MV-4-11 (cell line): ENCODE results near the gene ZNFX1.

Experiments used
- DNase-seq: peaks from one replicate; lab custom pipeline; 2025; lab: John Stamatoyannopoulos, UW

ZNFX1 gene

DNA sequence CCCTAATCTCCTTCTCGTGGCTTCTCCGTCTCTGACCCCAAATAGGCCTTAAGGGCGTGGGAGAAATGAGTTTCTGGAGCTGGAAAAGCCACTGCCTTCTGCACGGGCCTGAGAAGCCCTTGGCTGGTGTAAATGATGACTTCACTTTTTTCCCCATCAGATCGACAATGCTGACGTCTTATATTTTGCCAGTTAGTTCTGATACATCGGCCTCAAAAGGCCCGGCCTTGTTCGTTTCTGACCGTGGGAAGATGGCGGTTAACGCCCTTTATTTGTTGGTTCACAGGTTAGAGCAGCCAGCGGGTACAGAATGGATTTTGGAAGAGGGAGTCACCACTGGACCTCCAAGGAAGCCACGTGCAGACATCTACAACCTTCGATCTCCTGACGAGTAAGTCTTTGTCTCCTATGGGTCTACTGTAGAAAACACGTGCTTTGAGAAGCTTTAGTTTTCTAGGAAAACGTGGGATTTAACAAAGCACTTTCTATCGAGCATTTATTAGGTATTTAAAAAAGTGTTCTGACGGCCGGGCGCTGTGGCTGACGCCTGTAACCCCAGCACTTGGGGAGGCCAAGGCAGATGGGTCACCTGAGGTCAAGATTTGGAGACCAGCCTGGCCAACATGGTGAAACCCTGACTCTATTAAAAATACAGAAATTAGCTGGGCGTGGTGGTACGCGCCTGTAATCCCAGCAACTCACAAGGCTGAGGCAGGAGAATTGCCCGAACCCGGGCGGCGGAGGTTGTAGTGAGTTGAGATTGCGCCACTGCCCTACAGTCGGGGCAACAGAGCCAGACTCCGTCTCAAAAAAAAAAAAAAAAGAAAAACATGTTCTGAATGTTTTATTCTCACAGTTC is 1.2 kb upstream of the ZNFX1 start:
- peak; percentile 61 for DNase-seq

DNA sequence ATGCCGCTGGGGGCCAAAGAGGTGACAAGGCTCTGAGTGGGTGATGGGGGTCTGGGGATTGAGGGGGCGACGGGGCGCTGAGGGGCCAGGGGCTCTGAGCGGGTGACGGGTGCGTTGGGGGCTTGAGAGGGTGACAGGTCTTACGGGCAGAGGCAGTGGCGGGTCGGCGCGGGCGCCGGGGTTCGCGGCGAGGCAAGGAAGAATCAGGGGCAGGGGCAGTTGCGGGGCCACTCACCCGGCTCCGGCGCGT is 146 bp downstream of the ZNFX1 start:
- no peak for DNase-seq

DNA sequence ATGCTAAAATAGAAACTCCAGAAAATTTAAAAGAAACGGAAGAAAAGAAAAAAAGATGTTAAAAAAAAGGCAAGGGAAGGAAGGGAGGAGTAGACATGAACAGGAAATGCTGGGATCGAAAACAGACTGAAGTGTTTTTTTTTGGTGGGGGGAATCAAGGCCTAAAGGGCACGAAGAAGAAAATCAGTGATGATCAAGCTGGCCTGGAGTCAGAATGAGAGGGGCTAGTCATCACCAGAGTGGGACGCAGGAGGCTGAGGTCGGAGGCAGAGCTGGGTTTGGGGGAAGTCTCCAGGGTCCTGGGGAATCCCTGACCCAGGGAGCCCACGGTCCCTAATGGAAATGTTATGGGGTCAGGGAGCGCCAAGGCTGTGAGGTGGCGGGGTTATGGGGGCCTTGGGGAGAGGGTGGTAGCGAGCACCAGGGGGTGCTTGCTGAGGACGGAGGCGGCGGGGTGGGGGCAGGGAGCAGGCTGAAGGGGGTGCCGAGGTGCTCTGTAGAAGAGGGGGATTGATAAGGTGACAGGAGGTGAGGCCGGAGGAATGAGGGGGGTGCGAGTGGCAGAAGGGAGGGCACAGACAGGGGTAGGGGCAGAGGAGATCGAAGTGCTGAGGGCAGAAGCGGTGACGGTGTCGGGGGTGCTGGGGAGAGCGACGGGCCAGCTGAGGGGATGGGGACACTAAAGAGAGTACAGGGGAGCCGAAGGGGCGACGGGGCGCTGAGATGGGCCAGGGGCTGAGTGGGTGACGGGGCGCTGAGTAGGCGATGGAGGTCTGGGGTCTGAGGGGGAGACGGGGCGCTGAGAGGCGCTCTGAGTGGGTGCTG is 684 bp downstream of the ZNFX1 start:
- DNase-seq: no peak

DNA sequence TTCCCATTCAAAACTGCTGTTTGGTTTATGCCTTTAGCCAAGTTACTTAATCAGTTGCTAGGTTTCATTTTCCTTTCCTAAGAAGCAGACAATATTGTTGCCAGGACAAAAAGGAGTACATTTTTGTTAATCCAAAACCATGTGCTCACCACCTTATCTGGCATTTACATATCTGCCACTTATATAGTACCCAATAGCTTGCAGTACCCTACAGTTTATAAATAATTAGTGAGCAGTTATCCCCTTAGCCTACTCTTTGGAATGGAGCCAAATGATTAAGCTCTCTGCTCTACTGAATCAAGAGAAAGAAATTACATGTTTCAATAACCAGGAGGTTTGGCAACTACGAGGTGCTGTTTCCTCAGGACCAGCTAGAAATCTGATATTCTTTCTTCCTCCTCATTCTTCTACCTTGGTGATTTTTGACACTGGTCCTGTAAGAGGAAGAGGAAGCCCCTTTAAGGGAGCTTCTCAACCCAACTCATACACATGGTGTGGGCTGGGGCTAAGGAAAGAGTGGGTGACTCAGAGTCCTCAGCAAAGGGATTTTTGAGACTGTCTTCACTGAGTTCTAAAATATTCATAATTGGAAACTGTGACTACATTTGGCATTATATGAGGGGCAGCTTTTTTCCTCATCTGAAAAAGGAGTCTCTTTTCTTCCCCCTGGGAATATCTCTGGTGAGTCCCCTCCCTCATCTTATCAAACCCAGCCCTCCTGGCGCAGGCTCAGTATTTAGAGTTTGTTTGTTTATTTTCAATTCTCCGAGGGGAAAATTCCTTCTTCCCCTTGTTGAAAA is 1.5 kb downstream of the ZNFX1 start:
- DNase-seq: peak; percentile 73

DNA sequence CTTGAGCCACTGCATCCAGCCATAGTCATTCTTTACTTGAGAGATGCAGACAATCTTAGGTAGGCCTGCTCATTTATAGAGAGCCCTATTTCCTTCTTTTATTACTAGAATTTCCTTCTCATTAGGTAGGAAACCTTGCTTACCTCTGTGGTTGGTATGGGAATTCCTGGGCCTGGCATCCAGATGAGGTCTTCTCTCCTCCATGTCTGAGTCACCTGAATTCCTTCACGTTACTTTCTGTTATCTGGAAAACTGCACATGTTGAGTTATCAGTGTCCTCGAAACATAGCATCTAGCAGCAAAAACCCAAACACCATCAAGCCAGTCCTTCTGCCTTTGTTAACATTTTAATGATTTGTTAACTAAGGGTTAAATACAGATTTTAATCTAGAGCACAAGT is 2.2 kb downstream of the ZNFX1 start:
- DNase-seq: no peak

DNA sequence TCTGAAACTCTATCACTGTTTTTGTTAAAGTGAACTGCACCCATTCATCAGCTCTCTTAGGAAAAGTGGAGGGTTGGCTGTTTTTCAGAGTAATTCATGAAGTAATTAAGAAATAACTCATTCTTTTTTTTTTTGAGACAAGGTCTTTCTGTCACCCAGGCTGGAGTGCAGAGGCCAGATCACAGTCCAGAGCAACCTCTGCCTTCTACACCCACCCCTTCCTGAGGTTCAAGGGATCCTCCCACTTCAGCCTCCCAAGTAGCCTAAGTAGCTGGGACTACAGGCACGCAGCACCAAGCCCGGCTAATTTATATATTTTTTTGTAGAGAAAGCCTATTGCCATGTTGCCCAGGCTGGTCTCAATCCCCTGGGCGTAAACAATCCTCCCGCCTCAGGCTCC is 2.6 kb downstream of the ZNFX1 start:
- no peak for DNase-seq

DNA sequence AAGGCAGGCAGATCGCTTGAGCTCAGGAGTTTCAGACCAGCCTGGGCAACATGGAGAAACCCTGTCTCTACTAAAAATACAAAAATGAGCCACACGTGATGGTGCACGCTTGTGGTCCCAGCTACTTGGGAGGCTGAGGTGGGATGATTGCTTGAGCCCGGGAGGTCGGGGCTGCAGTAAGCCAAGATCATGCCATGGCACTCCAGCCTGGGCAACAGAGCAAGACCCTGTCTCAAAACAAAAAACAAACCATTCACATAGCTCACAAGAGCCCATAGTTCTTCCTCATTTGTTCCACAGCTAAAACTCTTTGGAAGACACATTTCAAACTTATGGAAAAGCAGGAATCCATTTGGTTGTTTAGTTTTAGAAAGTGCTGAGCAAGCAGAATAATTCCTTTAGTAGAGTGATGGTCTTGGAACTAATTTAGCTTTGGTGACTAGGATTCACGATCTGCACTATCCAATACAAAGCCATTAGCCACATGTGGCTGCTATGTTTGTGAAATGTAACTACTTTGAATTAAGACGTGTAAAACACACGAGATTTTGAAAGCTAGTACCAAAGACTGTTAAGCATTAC is 4.1 kb downstream of the ZNFX1 start:
- DNase-seq: no peak

DNA sequence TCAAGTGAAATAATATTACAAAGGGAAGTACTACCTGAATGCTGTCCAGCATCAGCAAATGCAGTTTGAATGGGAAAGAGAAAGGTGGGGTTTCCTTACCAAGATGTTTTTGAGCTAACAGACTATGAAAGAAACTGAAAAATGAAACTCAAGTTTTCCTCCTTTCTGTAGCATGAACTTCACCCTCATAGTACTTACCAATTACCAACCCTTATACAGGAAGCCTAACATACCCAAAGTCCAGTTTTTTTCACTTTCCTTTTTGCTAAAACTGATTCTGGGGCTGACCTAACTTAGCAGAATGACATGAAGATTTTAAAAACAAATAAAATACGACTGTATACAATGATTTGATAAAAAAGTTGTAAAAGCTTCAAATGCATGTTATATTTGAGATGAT is 5.2 kb downstream of the ZNFX1 start:
- no peak for DNase-seq

DNA sequence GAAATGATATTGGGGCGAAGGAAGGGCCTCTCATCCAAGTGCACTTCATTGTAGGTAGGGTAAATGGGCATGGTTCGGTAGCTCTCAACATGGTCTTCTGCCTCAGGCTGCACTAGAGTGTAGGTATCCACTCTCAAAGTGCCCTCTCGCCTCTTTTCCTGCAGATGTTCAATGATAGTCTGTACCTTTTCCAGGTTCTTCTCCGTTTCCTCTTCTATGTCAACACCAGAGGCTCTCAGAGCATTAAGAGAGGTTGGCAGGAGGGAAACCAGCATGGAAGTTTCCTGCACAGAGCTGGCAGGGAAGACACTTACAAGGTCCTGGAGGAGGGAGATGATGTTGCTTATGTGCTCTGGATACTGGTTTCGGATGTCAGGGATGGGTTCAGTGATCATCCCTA is 7.1 kb downstream of the ZNFX1 start:
- no peak for DNase-seq

DNA sequence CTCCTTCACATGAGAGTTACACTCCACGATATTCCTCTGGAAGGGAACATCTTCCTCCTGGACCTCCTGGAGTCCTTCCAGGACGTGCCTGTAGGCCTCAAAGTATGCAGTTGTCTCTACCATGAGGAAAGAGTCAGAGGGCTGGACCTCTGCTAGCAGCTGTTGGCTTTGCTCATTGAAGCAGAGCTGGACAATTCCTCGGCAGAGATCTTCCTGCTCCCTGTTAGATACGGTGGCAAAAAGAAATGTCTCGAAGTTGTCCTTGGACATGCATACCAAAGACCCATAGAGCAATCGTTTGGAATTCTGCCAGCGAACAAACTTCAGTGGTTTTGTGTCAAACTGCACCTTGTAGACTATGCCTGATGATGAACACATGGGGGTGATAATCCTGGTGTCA is 7.7 kb downstream of the ZNFX1 start:
- no peak for DNase-seq

DNA sequence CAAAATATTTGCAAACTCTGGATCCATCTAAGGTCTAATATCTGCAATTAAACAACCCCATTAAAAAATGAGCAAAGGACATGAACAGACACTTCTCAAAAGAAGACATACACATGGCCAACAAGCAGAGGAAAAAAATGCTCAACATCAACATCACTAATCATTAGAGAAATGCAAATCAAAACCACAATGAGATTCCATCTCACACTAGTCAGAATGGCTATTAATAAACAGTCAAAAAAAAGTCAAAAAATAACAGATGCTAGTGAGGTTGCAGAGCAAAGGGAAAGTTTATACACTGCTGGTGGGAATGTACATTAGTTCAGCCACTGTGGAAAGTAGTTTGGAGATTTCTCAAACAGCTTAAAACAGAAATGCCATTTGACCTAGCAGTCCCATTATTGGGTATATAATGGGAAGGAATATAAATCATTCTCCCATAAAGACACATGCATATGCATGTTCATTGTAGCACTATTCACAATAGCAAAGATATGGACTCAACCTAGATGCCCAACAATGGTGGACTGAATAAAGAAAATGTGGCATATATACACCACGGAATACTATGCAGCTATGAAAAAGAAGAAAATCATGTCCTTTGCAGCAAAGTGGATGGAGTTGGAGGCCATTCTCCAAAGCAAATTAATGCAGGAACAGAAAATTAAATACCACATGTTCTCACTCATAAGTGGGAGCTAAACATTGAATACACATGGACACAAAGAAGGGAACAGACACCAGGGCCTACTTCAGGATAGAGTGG is 9.1 kb downstream of the ZNFX1 start:
- no peak for DNase-seq

DNA sequence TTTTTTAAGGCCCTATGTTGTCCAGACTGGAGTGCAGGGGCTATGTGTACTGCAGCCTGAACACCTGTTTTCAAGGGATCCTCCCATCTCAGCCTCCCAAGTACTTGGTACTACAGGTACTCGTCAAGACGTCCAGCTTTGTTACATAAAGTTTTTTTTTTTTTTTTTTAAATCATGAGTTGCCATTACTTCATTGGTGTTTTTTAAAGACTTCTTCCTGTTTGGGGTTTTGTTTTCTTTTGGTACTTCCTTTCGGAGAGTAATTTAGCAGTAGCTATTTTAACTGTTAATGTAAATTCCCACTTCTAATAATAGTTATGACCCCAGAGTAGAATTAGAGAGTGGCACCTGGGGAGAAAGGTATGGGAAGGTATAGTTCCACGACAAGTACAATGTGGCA is 10.5 kb downstream of the ZNFX1 start:
- DNase-seq: no peak

DNA sequence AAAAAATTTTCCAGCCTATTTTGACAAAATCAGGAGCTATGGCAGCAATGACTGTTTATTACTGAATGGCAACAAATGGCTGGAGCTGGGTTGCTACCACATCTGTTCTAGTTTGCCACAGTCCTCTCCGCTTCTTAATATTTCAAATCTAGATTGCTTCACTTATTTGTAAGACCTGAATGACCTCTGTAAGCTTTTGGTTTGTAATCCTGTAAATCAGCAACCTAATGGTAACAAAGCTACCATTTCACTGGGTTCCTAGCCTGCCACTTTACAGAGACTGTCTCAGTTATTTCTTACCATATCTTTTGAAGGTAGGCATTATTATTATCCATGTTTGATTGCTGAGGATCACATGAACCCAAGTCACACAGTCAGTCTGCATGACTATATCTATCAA is 15.4 kb downstream of the ZNFX1 start:
- DNase-seq: no peak

DNA sequence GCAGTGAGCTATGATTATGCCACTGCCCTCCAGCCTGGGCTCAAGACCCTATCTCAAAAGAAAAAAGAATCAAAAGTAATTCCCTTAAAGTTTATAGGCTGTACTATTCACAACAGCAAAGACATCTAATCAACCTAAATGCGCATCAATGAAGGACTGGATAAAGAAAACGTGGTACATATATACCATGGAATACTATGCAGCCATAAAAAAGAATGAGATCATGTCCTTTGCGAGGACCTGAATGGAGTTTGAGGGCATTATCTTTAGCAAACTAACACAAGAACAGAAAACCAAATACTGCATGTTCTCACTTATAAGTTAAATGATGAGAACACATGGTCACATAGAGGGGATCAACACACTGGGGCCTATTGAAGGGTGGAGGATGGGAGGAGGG is 16.7 kb downstream of the ZNFX1 start:
- no peak for DNase-seq

DNA sequence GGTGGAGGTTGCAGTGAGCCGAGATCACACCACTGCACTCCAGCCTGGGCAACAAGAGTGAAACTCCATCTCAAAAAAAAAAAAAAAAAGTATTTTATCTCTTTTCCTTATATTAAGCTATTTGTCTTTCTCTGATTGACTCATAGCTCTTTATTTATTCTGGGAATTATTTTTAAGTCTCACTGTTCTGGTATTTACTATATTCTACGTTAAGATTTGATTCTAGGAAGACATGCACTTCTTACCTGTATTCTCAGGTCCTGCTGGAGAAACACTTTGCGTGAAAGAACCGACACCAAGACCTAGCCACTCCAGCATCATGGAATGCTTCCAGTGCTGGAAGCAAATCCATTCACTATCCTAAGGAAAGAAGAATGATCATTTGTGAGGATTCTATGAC is 17.6 kb downstream of the ZNFX1 start:
- DNase-seq: no peak

DNA sequence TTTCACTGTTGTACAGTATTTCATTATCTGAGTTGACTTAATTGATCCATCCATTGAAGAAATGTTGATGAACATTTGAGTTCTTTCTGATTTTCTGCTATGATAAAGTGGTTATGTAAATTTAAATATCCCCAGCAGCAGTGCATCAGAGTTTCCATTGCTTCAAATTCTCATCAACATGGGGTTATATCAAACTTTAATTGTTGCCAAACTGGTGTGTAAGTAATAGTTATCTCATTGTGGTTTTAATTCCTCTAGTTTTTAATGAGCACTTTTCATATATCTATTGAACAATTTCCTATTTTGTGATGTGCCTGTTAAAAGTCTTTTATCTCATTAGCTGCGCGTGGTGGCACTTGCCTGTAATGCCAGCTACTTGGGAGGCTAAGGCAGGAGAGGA is 18.1 kb downstream of the ZNFX1 start:
- DNase-seq: no peak

DNA sequence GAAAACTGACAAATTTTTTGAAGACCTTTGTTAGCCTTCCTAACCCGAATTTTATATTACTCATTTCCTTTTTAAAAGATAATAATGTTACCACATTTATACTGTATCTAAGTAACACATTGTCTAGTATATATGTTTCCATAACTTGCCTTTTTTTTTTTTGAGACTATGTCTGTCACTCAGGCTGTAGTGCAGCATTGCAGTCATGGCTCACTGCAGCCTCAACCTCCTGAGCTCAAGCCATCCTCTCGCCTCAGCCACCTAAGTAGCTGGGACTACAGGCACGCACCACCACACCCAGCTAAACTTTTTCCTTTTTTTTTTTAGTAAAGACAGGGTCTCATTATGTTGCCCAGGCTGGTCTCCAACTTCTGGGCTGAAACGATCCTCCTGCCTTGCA is 18.6 kb downstream of the ZNFX1 start:
- DNase-seq: no peak

DNA sequence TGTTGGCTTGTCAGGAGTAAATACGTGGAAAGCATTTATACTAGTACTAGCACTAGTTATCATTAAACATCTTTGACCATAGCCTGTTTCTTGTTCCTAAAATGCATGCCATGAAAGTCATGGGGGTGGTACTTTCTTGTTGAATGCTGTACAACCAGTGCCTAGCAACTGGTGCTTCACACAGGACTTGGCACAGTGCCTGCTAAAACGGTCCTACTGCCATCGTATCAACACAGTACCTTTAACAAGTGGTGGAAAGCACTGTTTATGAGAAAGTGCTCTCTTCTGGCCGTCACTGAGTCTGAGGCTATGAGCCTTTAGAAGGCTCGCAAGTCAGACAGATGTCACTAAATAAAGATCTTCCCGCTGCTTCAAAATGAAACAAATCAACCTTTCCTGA is 21.6 kb downstream of the ZNFX1 start:
- DNase-seq: no peak

DNA sequence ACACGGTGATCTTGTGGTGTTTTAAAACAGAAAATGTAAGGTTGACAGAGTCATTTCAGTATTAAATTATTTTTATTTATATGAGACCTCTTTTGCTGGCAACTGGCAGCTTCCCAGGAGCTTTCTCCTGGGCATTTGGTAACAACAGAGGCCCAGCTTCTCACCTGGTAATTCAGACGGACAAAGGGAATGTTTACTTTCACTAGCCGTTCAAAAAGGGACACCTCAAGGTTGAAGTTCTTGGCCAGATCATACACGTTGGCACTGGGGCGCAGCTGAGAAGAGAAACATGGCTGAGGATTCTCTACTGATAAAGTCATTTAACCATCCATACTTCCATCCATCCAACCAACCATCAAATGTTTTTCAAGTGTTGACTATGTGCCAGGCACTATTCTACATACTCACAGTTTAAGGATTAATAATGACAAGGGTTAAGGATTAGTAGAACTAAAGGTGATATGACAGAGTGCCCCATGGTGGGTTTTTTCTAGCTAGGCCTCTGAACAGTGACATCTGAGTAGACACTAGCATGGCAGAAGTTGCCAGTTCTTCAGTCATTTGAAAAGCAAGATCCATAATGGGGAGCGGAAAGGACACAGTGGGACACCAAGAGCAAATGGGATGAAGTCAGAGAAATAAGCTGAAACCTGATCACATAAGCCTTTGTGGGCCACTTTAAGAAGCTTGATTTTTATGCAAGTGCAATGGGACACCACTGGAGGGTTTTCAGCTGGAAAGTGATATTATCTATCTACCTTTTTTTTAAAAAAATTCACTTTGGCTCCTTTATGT is 25.1 kb downstream of the ZNFX1 start:
- no peak for DNase-seq

DNA sequence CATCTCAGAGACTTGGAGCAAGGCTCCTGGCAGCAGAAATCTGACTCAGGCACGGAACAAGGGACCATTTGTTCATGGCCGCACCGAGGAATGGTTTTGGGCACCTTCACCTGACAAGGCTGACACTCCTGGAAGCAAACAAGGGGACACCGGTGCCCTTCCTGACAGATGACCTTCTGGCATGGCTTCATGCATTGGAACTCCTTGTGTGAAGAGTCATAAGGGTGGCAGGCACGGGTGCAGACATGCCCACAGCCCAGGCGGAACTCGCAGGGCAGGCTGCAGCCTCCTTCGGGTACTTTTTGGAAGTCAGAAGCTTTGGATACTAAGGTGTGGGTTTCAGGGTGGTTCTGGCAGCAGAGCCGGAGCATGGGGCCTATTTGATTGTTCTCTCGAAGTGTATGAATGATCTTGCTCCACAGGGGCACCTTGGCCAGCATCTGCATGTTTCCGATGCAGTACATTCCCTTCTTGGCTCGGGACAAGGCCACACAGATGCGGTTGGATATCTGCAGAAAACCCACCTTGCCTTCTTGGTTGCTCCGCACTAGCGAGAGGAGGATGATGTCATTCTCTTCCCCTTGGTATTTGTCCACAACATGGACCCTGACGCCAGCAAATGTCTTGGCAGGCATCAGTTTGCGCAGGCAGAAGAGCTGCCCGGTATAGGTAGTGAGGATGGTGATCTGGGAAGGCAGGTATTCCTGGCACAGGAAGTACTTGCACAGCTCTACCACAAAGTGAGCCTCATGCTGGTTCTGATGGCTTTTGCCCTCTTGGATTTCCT is 28.8 kb downstream of the ZNFX1 start:
- no peak for DNase-seq
